GM18951 (cell line): Measurements from ENCODE around the gene TBC1D10B.
A peak's percentile ranks its signal among the peaks of the same experiment; 100 is the strongest.

Source experiments
- POLR2A ChIP-seq: IDR thresholded peaks from 4 replicates; pipeline ENCODE4 v1.6.1; 2011; ENCODE audit warnings: mild to moderate bottlenecking; ENCODE audit not compliant: insufficient read length, insufficient read depth; ENCODE audit errors: extremely low read depth
- in situ Hi-C: fragments of 300-500 bp; cut with MboI; formaldehyde crosslinking; loops from one replicate; pipeline ENCODE4 v1.12.0; 2022; ENCODE audit warnings: low sequenced_read_pairs, mixed read lengths, inconsistent platforms; ENCODE audit not compliant: unreplicated experiment

Gene TBC1D10B, protein sequence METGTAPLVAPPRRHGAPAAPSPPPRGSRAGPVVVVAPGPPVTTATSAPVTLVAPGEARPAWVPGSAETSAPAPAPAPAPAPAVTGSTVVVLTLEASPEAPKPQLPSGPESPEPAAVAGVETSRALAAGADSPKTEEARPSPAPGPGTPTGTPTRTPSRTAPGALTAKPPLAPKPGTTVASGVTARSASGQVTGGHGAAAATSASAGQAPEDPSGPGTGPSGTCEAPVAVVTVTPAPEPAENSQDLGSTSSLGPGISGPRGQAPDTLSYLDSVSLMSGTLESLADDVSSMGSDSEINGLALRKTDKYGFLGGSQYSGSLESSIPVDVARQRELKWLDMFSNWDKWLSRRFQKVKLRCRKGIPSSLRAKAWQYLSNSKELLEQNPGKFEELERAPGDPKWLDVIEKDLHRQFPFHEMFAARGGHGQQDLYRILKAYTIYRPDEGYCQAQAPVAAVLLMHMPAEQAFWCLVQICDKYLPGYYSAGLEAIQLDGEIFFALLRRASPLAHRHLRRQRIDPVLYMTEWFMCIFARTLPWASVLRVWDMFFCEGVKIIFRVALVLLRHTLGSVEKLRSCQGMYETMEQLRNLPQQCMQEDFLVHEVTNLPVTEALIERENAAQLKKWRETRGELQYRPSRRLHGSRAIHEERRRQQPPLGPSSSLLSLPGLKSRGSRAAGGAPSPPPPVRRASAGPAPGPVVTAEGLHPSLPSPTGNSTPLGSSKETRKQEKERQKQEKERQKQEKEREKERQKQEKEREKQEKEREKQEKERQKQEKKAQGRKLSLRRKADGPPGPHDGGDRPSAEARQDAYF

DNA sequence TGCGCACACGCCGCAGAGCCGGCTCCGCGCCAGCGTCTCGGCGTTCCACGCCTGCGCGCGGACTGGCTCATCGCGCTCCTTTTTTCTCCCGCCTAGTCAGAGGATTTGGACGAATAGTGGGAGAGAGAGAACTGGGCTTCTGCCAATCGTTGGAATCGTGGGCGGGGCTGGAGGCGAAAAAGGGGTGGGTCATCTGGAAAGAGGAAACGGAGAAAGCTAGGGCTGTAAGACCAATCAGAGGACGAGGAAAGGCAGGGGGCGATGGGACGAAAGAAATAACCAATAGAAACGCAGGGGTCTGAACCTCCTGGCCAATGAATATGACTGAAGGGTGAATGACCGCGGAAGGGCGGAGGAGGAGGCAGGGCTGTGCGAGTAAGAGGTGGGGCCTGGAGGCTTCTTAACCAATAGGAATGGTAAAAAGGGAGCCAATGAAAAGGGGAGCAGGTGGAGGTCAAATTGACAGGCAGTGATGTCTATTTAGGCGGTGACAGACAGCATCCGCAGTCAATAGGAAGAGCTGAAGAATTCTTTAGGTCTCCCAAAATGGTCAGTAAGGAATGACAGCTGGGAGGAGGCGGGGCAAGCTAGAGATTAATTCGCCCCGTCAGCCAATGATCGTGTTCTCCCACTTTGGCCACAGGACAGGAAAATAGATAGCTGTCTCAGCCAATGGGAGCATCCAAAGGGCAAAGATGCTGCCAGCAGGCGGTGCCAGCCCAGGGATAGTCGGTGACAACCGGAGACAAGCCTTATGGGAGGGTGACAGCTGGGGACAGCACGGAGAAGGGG lies at the start of gene TBC1D10B:
Gene TBC1D10B (minus strand): TSS at position 39 of the 792 bp plus-strand sequence. CDS start 311 bp downstream, outside the sequence.
- in situ Hi-C loops, result no loop called here
- no peak for TF ChIP-seq POLR2A

DNA sequence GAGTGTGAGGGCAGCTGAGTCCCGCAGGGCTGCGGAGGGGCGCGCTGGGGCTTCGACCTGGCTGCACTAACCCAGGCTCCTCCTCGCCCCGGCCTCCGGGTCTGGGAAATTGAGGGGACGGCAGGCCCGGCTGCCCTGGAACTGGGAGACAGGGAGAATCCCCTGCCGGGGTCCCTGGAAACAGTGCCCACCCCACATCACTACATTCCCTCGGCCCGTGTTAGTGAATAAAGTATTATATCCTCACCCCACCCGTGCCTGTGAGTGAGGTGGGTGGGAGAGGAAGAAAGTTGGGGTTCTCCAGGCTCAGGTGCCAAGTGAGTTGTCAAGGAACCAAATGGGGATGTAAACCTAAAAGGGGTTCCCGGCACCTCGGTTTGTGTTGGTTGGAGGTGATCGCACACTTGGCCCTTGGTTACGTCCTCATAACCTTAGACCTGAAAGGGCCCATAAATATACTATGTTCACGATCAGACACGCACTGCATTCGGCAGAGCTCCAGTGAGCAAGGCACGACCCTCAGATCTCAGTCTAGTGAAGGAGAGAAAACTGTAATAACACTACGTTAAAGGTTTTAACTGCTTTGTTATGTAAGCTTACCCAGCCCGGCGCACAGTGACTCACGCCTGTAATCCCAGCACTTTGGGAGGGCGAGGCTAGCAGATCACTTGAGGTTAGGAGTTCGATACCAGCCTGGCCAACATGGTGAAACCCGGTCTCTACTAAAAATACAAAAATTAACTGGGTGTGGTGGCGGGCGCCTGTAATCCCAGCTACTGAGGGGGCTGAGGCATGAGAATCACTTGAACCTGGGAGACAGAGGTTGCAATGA lies 48.3 kb upstream of the TBC1D10B start:
- TF ChIP-seq POLR2A, result no peak
- in situ Hi-C loops, result loop anchor here (25.0 kb wide), 2 partner anchors 206 to 956 kb away; partner anchors contain the start of genes BOLA2, SLX1B and SULT1A4

DNA sequence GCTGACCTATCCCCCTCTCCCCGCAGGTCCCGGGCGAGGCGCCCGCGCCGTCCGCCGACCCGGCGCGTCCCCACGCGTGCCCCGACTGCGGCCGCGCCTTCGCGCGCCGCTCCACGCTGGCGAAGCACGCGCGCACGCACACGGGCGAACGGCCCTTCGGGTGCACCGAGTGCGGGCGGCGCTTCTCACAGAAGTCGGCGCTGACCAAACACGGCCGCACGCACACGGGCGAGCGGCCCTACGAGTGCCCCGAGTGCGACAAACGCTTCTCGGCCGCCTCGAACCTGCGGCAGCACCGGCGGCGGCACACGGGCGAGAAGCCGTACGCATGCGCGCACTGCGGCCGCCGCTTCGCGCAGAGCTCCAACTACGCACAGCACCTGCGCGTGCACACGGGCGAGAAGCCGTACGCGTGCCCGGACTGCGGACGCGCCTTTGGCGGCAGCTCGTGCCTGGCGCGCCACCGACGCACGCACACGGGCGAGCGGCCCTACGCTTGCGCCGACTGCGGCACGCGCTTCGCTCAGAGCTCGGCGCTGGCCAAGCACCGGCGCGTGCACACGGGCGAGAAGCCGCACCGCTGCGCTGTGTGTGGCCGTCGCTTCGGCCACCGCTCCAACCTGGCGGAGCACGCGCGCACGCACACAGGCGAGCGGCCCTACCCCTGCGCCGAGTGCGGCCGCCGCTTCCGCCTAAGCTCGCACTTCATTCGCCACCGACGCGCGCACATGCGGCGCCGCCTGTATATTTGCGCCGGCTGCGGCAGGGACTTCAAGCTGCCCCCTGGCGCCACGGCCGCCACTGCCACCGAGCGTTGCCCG lies 47.4 kb upstream of the TBC1D10B start:
- in situ Hi-C loops, result loop anchor here (25.0 kb wide), 2 partner anchors 205 to 955 kb away; partner anchors contain the start of genes BOLA2, SLX1B and SULT1A4
- TF ChIP-seq POLR2A, result peak; percentile 69

DNA sequence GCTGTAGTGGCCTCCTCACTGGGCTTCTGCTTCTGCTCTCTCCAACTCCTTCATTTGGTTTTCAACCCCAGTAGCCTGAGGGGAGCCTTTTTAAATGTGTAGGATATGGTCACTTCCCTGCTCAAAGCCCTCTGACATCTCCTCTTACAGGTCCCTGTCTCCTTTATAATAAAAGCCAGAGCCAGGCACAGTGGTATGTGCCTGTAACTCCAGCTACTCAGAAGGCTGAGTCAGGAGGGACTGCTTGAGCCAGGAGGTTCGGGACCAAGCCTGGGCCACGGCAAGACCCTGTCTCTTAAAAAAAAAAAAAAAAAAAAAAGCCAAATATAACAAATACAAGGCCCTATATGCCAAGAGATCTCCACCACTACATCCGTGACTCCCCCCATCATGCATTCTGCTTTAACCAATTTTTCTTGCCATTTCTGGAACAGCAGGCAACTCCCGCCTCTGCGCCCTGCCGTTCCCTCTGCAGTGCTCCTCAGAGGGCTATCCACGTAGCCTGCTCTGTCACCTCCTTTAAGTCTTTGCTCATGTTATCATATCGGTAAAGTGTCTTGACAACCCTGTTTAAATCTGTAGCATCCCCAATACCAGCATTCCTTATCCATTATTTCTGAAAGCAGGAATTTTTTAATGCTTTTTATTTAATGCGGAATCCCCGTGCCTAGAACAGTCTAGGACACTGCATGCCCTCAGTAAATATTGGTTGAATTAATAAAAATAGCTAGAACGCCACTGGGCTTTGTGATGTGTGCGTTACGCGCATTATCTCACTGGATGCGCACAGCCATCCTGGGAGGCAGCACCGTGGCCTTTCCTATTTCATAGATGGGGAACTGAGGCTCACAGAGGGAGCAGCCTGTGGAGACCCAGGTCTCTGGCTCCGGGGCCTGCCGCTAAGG lies 46.6 kb upstream of the TBC1D10B start:
- TF ChIP-seq POLR2A, result no peak
- in situ Hi-C loops, result loop anchor here (25.0 kb wide), 2 partner anchors 205 to 955 kb away; partner anchors contain the start of genes BOLA2, SLX1B and SULT1A4

DNA sequence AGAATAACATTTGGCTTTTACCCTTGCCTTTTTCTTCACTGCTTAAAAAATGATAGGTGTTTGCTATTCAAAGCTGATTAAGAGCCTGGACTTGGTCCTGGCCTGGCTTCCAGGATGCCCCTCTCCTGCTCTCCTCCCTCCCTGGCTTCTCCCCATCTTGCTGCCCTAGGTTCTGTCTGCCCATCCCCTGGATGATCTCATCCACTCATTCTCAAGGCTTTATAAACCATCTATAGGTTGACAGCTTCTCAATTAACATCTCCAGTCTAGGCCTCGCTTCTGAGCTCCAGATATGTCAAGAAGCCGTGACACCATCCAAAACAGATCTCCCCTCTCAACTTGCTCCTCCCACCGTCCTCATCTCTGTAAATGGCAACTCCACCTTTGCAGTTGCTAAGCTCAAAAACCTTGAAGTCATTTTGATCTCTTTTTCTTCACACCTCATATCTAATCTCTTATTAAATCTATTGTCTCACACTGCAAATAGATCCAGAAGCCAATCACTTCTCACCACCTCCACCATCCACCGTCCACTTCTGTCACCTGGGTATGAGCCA lies 45.8 kb upstream of the TBC1D10B start:
- in situ Hi-C loops, result loop anchor here (25.0 kb wide), 2 partner anchors 204 to 954 kb away; partner anchors contain the start of genes BOLA2, SLX1B and SULT1A4
- no peak for TF ChIP-seq POLR2A

DNA sequence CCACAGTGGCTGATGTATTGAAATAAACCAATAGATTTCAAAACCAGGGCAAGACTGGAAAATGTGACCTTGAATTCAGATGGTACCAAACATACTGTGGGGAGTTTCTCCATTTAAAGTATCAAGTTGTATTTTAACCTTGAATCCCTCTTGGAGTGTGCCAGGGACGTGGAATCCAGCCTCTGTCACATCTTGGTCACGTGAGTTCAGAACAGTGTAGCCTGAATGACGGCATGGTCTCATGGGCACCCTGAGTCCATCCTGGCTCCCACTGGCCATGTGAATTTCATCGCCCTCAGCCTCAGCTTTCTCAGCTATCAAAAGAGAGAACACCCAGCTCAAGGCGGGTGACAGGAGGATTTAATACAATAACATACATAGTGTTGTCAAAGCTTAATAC lies 43.9 kb upstream of the TBC1D10B start:
- no peak for TF ChIP-seq POLR2A
- in situ Hi-C loops, result loop anchor here (25.0 kb wide), 2 partner anchors 202 to 952 kb away; partner anchors contain the start of genes BOLA2, SLX1B and SULT1A4

DNA sequence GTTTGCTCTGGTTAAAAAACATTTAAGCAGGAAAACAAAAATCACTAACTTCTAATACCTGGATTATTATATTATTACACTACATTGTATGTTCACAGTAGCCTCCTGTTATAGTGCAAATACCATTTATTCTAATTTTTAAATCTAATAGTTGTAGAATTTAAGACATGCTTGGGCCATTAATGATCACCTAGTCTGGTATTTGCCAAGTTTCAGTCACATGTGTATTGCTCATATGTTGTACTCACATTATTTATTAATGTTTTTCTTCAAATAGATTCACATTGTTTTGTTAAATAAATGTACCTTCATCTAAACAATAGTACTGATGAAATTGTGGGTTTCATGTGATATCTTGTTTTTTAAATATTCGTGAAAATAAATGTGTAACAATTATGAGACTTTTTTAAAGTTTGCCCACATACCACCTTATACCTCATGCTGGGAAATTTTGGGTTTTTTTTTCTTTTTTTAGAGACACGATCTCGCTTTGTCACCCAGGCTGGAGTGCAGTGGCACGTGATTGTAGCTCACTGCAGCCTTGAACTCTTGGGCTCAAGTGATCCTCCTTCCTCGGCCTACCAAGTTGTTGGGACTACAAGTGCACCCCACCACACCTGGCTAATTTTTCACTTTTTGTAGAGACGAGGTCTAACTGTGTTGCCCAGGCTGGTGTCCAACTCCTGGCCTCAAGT lies 43.0 kb upstream of the TBC1D10B start:
- in situ Hi-C loops, result loop anchor here (25.0 kb wide), 2 partner anchors 201 to 951 kb away; partner anchors contain the start of genes BOLA2, SLX1B and SULT1A4
- TF ChIP-seq POLR2A, result no peak

DNA sequence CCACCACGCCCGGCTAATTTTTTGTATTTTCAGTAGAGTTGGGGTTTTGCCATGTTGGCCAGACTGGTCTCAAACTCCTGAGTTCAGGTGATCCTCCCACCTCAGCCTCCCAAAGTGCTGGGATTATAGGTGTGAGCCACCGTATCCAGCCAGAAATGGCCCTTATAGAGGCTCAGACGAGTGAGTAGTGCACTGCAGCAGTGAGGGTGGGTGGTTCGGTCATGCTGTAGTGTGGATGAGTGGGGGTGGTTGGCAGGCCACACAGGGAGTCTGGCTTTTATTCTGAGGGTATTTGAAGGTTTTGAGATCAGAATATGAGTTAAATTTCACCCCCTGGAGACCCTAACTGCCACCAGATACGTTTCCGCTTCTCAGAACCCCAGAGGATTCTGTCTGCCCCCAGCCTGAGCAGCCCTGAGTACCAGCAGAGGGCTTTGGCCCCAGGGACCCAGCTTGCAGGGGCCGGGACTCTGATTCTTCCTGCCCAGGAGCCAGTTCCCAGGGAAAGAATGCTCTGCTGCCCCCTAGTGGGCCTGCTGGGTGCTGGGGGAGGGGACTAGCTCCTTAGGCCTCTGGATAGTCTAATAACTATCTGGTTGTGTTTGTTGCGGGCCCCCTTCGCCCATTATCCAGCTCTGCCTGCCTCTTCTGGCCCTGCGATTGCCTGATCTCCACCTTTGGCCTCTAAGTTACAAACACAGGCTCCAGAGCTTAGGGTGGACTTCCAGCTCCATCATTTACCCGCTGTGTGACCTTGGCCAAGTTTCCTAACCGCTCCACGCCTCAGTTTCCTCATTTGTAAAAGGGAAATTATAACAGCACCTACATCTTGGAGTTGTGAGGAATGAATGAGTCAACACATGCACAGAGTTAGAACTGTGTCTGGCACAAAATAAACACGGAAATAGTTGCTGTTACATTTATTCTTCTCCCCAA lies 39.1 kb upstream of the TBC1D10B start:
- no peak for TF ChIP-seq POLR2A
- in situ Hi-C loops, result loop anchor here (25.0 kb wide), 2 partner anchors 197 to 947 kb away; partner anchors contain the start of genes BOLA2, SLX1B and SULT1A4
